ENCODE data around the gene FBXO42. TPM values are rescaled to one million over a fixed set of nuclear protein-coding genes. Genes with fewer than 3 reads are reported as not detected.

Gene FBXO42
- total and polyA plus RNA-seq, 2 experiments from 2014 or later = 6.0 to 20.7 TPM

GRCh38 chr1:16241221-16241708 lies 111.0 kb downstream of the FBXO42 start:
- Mint-ChIP-seq H3K27me3 (ENCODE audit: insufficient read depth, low read depth, poor library complexity) (peaks cover 8% of the 10 kb centered on the region), H3K4me1 (peaks cover 13% of the 10 kb centered on the region; the same call in 2 of the 3 replicates)

More at GRCh38 chr1:16241221-16241708, 111.0 kb downstream of the FBXO42 start:
- Histone ChIP-seq H3K4me1 (ENCODE audit: insufficient read depth) (peaks cover 2% of the 10 kb centered on the region), H4K20me1 (replicated peaks; ENCODE audit: insufficient read depth) (no peaks in the 10 kb centered on the region; the same call in 1 of the 2 replicates), H3K4me2 (no peak overlapping the region), H3K36me3 (ENCODE audit: insufficient read depth) (no peaks in the 10 kb centered on the region), H2AFZ (no peak overlapping the region; the same call in 1 of the 2 replicates), H3K4me3 (no peak overlapping the region), H3K27ac (ENCODE audit: low read depth) (no peak overlapping the region), H3K9me2 (ENCODE audit: insufficient read depth) (no peaks in the 10 kb centered on the region), H3K27me3 (ENCODE audit: insufficient read depth) (no peaks in the 10 kb centered on the region), H3K79me2 (replicated peaks; ENCODE audit: insufficient read depth) (no peaks in the 10 kb centered on the region), H3F3A (replicated peaks; ENCODE audit: low read depth) (no peaks in the 10 kb centered on the region; the same call in 1 of the 2 replicates)
- Mint-ChIP-seq H3K4me3 (no peak overlapping the region; the same call in 2 of the 3 replicates), H3K27ac (no peak overlapping the region; the same call in 1 of the 2 replicates), H3K9me3 (no peaks in the 10 kb centered on the region), H3K36me3 (ENCODE audit: low read depth) (no peaks in the 10 kb centered on the region)
- DNase-seq (ENCODE audit: low spot score) (peak; percentile 25), ATAC-seq (no peak)
- no peak for TF ChIP-seq ZNF114 (CRISPR knock-in tag; IDR thresholded peaks at IDR 0.05)
- TF ChIP-seq STAT1 (IDR thresholded peaks at IDR 0.05; ENCODE audit: unreplicated experiment) = no peak
- TF ChIP-seq EZH2 (IDR thresholded peaks at IDR 0.05; ENCODE audit: low read depth, unreplicated experiment) = no peak
- no peak for TF ChIP-seq NANOG (IDR thresholded peaks at IDR 0.05; ENCODE audit: borderline replicate concordance)
- no peak for TF ChIP-seq ZNF331 (CRISPR knock-in tag; IDR thresholded peaks at IDR 0.05; ENCODE audit: low read depth)
- TF ChIP-seq REST (IDR thresholded peaks at IDR 0.05; ENCODE audit: unreplicated experiment) = no peak
- no peak for TF ChIP-seq CREB1 (CRISPR knock-in tag; IDR thresholded peaks at IDR 0.05; ENCODE audit: low read depth)
- TF ChIP-seq EZH2phosphoT487 (IDR thresholded peaks at IDR 0.05; ENCODE audit: unreplicated experiment) = no peak
- TF ChIP-seq CTCF (conservative IDR thresholded peaks at IDR 0.05; ENCODE audit: low read depth in 2 of 2) = no peak
- no peak for TF ChIP-seq ZNF462 (CRISPR knock-in tag; IDR thresholded peaks at IDR 0.05)
- no peak for TF ChIP-seq ETS1 (IDR thresholded peaks at IDR 0.05)
- no peak for TF ChIP-seq JUNB (IDR thresholded peaks at IDR 0.05; ENCODE audit: unreplicated experiment)
- TF ChIP-seq POLR2AphosphoS5 (IDR thresholded peaks at IDR 0.05; ENCODE audit: low read depth) = no peak
